H9 (cell line): ENCODE results near the gene TBC1D8. TPM values are rescaled to one million over a fixed set of nuclear protein-coding genes. Genes with fewer than 3 reads are reported as not detected.

ENCODE experiments used
- DNase-seq: peaks from one replicate; pipeline ENCODE4 v3.0.0-alpha.2; 2017
- H2AFZ ChIP-seq: one replicate; pipeline ENCODE4 v1.6.1; 2013; ENCODE audit warnings: mild to moderate bottlenecking, low read length, control low read depth, moderate library complexity
- H2AK5ac ChIP-seq: 2 replicates; pipeline ENCODE4 v1.6.1; 2013; ENCODE audit warnings: low read length, control low read depth, mixed read lengths; ENCODE audit not compliant: insufficient read length
- H2BK120ac ChIP-seq: one replicate; pipeline ENCODE4 v1.6.1; 2013; ENCODE audit warnings: low read depth, mild to moderate bottlenecking, low read length, control low read depth, inconsistent platforms; ENCODE audit not compliant: poor library complexity, severe bottlenecking
- H2BK12ac ChIP-seq: 2 replicates; pipeline ENCODE4 v1.6.1; 2013; ENCODE audit warnings: low read length, control low read depth, mixed read lengths, low read depth; ENCODE audit not compliant: insufficient read length
- H2BK15ac ChIP-seq: 2 replicates; pipeline ENCODE4 v1.6.1; 2013; ENCODE audit warnings: low read depth, low read length, control low read depth
- H2BK20ac ChIP-seq: one replicate; pipeline ENCODE4 v1.6.1; 2013; ENCODE audit warnings: low read depth, mild to moderate bottlenecking, low read length, control low read depth, inconsistent platforms; ENCODE audit not compliant: poor library complexity, severe bottlenecking
- H2BK5ac ChIP-seq: 2 replicates; pipeline ENCODE4 v1.6.1; 2013; ENCODE audit warnings: low read length, control low read depth, mixed read lengths; ENCODE audit not compliant: insufficient read length
- H3K14ac ChIP-seq: 2 replicates; pipeline ENCODE4 v1.6.1; 2013; ENCODE audit warnings: low read length, control low read depth; ENCODE audit not compliant: insufficient read depth
- H3K18ac ChIP-seq: 2 replicates; pipeline ENCODE4 v1.6.1; 2013; ENCODE audit warnings: low read depth, mild to moderate bottlenecking, mixed read lengths, low read length, control low read depth; ENCODE audit not compliant: insufficient read length
- H3K23ac ChIP-seq: 2 replicates; pipeline ENCODE4 v1.6.1; 2013; ENCODE audit warnings: low read length, control low read depth, mixed read lengths, low read depth; ENCODE audit not compliant: insufficient read length
- H3K23me2 ChIP-seq: 2 replicates; pipeline ENCODE4 v1.6.1; 2013; ENCODE audit warnings: low read depth, mild to moderate bottlenecking, mixed read lengths, low read length, control low read depth; ENCODE audit not compliant: insufficient read length, poor library complexity, severe bottlenecking
- H3K27ac ChIP-seq: 2 replicates; pipeline ENCODE4 v1.5.1; 2013; ENCODE audit warnings: low read length, control low read depth, mixed read lengths, low read depth; ENCODE audit not compliant: insufficient read length
- H3K27me3 ChIP-seq: 2 replicates; pipeline ENCODE4 v1.6.1; 2013; ENCODE audit warnings: low read length, control low read depth, inconsistent platforms; ENCODE audit not compliant: insufficient read depth
- H3K4ac ChIP-seq: 2 replicates; pipeline ENCODE4 v1.6.1; 2013; ENCODE audit warnings: low read depth, mild to moderate bottlenecking, control low read depth, inconsistent platforms, low read length, moderate library complexity
- H3K4me1 ChIP-seq: 2 replicates; pipeline ENCODE4 v1.6.1; 2013; ENCODE audit warnings: low read length, control low read depth, inconsistent platforms; ENCODE audit not compliant: insufficient read depth
- H3K4me2 ChIP-seq: 2 replicates; pipeline ENCODE4 v1.6.1; 2013; ENCODE audit warnings: low read length, control low read depth, mixed read lengths; ENCODE audit not compliant: insufficient read length, insufficient read depth
- H3K56ac ChIP-seq: 2 replicates; pipeline ENCODE4 v1.6.1; 2013; ENCODE audit warnings: low read depth, mild to moderate bottlenecking, mixed read lengths, low read length, control low read depth; ENCODE audit not compliant: insufficient read length
- H3K79me1 ChIP-seq: 2 replicates; pipeline ENCODE4 v1.6.1; 2013; ENCODE audit warnings: low read depth, mild to moderate bottlenecking, moderate library complexity, low read length, control low read depth, inconsistent platforms; ENCODE audit not compliant: insufficient read depth, poor library complexity, severe bottlenecking
- H3K79me2 ChIP-seq: 2 replicates; pipeline ENCODE4 v1.6.1; 2013; ENCODE audit warnings: low read length, control low read depth, inconsistent platforms; ENCODE audit not compliant: insufficient read depth
- H3K9ac ChIP-seq: 2 replicates; pipeline ENCODE4 v1.6.1; 2013; ENCODE audit warnings: low read length, control low read depth, mixed read lengths; ENCODE audit not compliant: insufficient read length; ENCODE audit errors: extremely low read depth
- H3K9me3 ChIP-seq: one replicate; pipeline ENCODE4 v1.6.1; 2013; ENCODE audit warnings: low read depth, low read length, inconsistent platforms; ENCODE audit not compliant: control insufficient read depth
- H3T11ph ChIP-seq: one replicate; pipeline ENCODE4 v1.6.1; 2013; ENCODE audit warnings: mild to moderate bottlenecking, low read length, control low read depth, inconsistent platforms
- H4K20me1 ChIP-seq: one replicate; pipeline ENCODE4 v1.6.1; 2013; ENCODE audit not compliant: control insufficient read depth, insufficient read length, insufficient read depth
- H4K5ac ChIP-seq: 2 replicates; pipeline ENCODE4 v1.6.1; 2013; ENCODE audit warnings: low read depth, mild to moderate bottlenecking, mixed read lengths, low read length, control low read depth; ENCODE audit not compliant: insufficient read length
- H4K8ac ChIP-seq: replicated peaks from 2 replicates; pipeline ENCODE4 v1.6.1; 2013; ENCODE audit warnings: low read length, control low read depth, mixed read lengths, low read depth; ENCODE audit not compliant: insufficient read length
- H4K91ac ChIP-seq: 2 replicates; pipeline ENCODE4 v1.6.1; 2013; ENCODE audit warnings: low read depth, mild to moderate bottlenecking, moderate library complexity, mixed read lengths, low read length, control low read depth; ENCODE audit not compliant: insufficient read length
- H3K27ac Mint-ChIP-seq, 3 experiments: 2 replicates in 2 of 3; 3 replicates in 1 of 3; pipeline ENCODE4 v1.8.0; 2020 to 2021; ENCODE audit warnings: mixed read lengths in 3 of 3, mild to moderate bottlenecking in 1 of 3, moderate library complexity in 1 of 3
- H3K27me3 Mint-ChIP-seq: 2 replicates; pipeline ENCODE4 v1.8.0; 2021; ENCODE audit warnings: low read depth, mild to moderate bottlenecking, moderate library complexity, mixed read lengths
- H3K36me3 Mint-ChIP-seq, 3 experiments: 2 replicates in 2 of 3; 3 replicates in 1 of 3; pipeline ENCODE4 v1.8.0; 2020 to 2021; ENCODE audit warnings: low read depth in 3 of 3, mixed read lengths in 3 of 3; ENCODE audit not compliant: insufficient read depth in 1 of 3
- H3K4me1 Mint-ChIP-seq, 2 experiments: 2 replicates each; pipeline ENCODE4 v1.8.0; 2020; ENCODE audit warnings: mixed read lengths in 2 of 2
- H3K4me3 Mint-ChIP-seq, 2 experiments: 2 replicates in 1 of 2; 3 replicates in 1 of 2; pipeline ENCODE4 v1.8.0; 2020 to 2021; ENCODE audit warnings: mild to moderate bottlenecking in 2 of 2, mixed read lengths in 2 of 2, moderate library complexity in 1 of 2
- H3K9me3 Mint-ChIP-seq, 2 experiments: 2 replicates in 1 of 2; 3 replicates in 1 of 2; pipeline ENCODE4 v1.8.0; 2020; ENCODE audit warnings: mild to moderate bottlenecking in 2 of 2, mixed read lengths in 2 of 2, moderate library complexity in 1 of 2
- CTCF ChIP-seq: fragments of 200-600 bp; sonication (generic); conservative IDR thresholded peaks from 3 replicates; pipeline ENCODE4 v1.8.0; 2021; ENCODE audit warnings: antibody characterized with exemption, mild to moderate bottlenecking
- WGBS: extraction: QIAGEN DNeasy Blood & Tissue Kit; methylation state at CpG from one replicate; pipeline ENCODE4 v1.1.7; 2013; ENCODE audit warnings: missing lambda C conversion rate, low lambda C conversion rate, mixed read lengths; ENCODE audit not compliant: insufficient read length; ENCODE audit errors: extremely low coverage; 5-methylcytosine and 5-hydroxymethylcytosine counted together
- total RNA-seq: library from RNA; stranded (reverse); gene quantifications from 2 replicates; pipeline ENCODE4 v1.2.1, GENCODE V29; 2021

Gene TBC1D8
- total RNA-seq, 1 experiment from 2014 or later = 16.6 TPM

GRCh38 chr2:101011152-101011551, 140.0 kb downstream of the TBC1D8 start:
- Histone ChIP-seq H3K79me1 (no peaks in the 10 kb centered on the region), H3K9ac (no peak overlapping the region), H2BK5ac (no peak overlapping the region), H3K79me2 (no peaks in the 10 kb centered on the region), H3K18ac (no peak overlapping the region), H2BK12ac (no peak overlapping the region), H3K14ac (no peak overlapping the region), H4K20me1 (no peaks in the 10 kb centered on the region), H4K91ac (no peak overlapping the region), H3K27ac (no peak overlapping the region), H3T11ph (no peak overlapping the region), H2BK15ac (no peak overlapping the region), H3K56ac (no peak overlapping the region), H3K23ac (no peak overlapping the region), H3K9me3 (no peaks in the 10 kb centered on the region), H3K4me1 (no peaks in the 10 kb centered on the region), H2AFZ (no peak overlapping the region), H3K23me2 (no peaks in the 10 kb centered on the region), H4K5ac (no peak overlapping the region), H2BK20ac (no peak overlapping the region), H2AK5ac (no peak overlapping the region), H3K4ac (no peak overlapping the region), H3K27me3 (no peaks in the 10 kb centered on the region), H2BK120ac (no peak overlapping the region), H3K4me2 (no peak overlapping the region), H4K8ac (no peak overlapping the region)
- no peak overlapping the region for H3K4me3 Mint-ChIP-seq
- no peak for DNase-seq
- no peak for TF ChIP-seq CTCF
- H3K27me3 Mint-ChIP-seq = no peaks in the 10 kb centered on the region; the same call in 1 of the 2 replicates
- WGBS = no CpG with 5 or more reads among the region's 10 CpGs
- 0 out of 5 replicates have a peak, but pooled peaks cover 0 to 2% of the 10 kb centered on the region in 2 experiments for H3K9me3 Mint-ChIP-seq
- peak overlapping the region; percentile 38 to 94 (median 91); a peak in 4 of 7 replicates for H3K27ac Mint-ChIP-seq
- H3K36me3 Mint-ChIP-seq = peaks cover 48 to 75% (median 69%) of the 10 kb centered on the region in 3 experiments
- peaks cover 9 to 11% of the 10 kb centered on the region in 2 experiments for H3K4me1 Mint-ChIP-seq
